HepG2 (cell line): ENCODE results near the gene USP9X. TPM values are rescaled to one million over a fixed set of nuclear protein-coding genes. Genes with fewer than 3 reads are reported as not detected.

Experiments
- ATAC-seq: fragments of 200-7000 bp; cut with Tn5 transposase; 3 replicates; pipeline ENCODE4 v1.9.1; 2020; ENCODE audit warnings: mild to moderate bottlenecking, moderate library complexity
- BruUV-seq: library from RNA; stranded (reverse); fragments of 400-500 nt; replicated peaks from 2 replicates; lab custom pipeline; 2021; lab: Mats Ljungman, UMichigan
- CTCF ChIA-PET: fragments of 300-600 bp; formaldehyde crosslinking; extraction: SDS; loops from one replicate; lab custom pipeline; 2021; ENCODE audit warnings: low total read pairs, inconsistent platforms, low intra/inter-chr PET ratio; lab: Yijun Ruan, JAX
- POLR2A ChIA-PET: fragments of 350-600 bp; sonication (Branson Sonifier 250); formaldehyde crosslinking; loops from one replicate; lab custom pipeline; 2020; ENCODE audit warnings: antibody characterized with exemption, inconsistent platforms; lab: Yijun Ruan, JAX
- DNase-seq: peaks from one replicate; pipeline ENCODE4 v3.0.0-alpha.2; 2015; ENCODE audit warnings: low spot score
- FAIRE-seq: peaks from 3 replicates; lab custom pipeline; 2011; peaks lifted over from hg19 to GRCh38; lab: Jason Lieb, UNC
- H2AFZ ChIP-seq: one replicate; pipeline ENCODE4 v1.6.1; 2011; ENCODE audit warnings: low read length, inconsistent platforms
- H3K27ac ChIP-seq: fragments of 300-600 bp; 3 replicates; pipeline ENCODE4 v1.8.0; 2011; ENCODE audit warnings: mixed run types, mild to moderate bottlenecking, mixed read lengths, low read length, inconsistent platforms; ENCODE audit not compliant: insufficient read depth; ENCODE audit errors: extremely low read length
- H3K27me3 ChIP-seq, 2 experiments: fragments of 200-600 bp in 1 of 2; 2 replicates in 1 of 2; 3 replicates in 1 of 2; pipeline versions ENCODE4 v1.6.0 to v1.8.0; 2011; ENCODE audit warnings: low read length in 2 of 2, mild to moderate bottlenecking in 2 of 2, moderate library complexity in 2 of 2, inconsistent platforms in 1 of 2; ENCODE audit not compliant: insufficient read depth in 2 of 2, control insufficient read depth in 1 of 2
- H3K36me3 ChIP-seq, 2 experiments: fragments of 200-600 bp in 1 of 2; replicated peaks in 1 of 2; 2 replicates in 1 of 2; 3 replicates in 1 of 2; pipeline versions ENCODE4 v1.5.1 to v1.8.0; 2011; ENCODE audit warnings: low read length in 2 of 2, inconsistent platforms in 1 of 2; ENCODE audit not compliant: insufficient read depth in 2 of 2, control insufficient read depth in 1 of 2
- H3K4me1 ChIP-seq: 2 replicates; pipeline ENCODE4 v1.5.1; 2012; ENCODE audit warnings: low read length, inconsistent platforms; ENCODE audit not compliant: insufficient read depth
- H3K4me2 ChIP-seq: 2 replicates; pipeline ENCODE4 v1.6.0; 2011; ENCODE audit warnings: low read depth, low read length, inconsistent platforms
- H3K4me3 ChIP-seq, 3 experiments: fragments of 200-600 bp in 1 of 3; sonication (generic), shearing (Covaris generic) in 1 of 3; replicated peaks in 1 of 3; 2 replicates each; pipeline ENCODE4 v1.5.1; 2011 to 2016; ENCODE audit warnings: low read length in 3 of 3, inconsistent platforms in 2 of 3, low read depth in 2 of 3, mild to moderate bottlenecking in 2 of 3, control low read depth in 1 of 3, mixed read lengths in 1 of 3; ENCODE audit not compliant: insufficient read depth in 1 of 3
- H3K79me2 ChIP-seq: one replicate; pipeline ENCODE4 v1.6.1; 2011; ENCODE audit warnings: low read length, inconsistent platforms; ENCODE audit not compliant: insufficient read depth
- H3K9ac ChIP-seq: 2 replicates; pipeline ENCODE4 v1.6.0; 2011; ENCODE audit warnings: mild to moderate bottlenecking, low read depth, low read length, inconsistent platforms; ENCODE audit not compliant: insufficient read depth
- H3K9me3 ChIP-seq: 2 replicates; pipeline ENCODE4 v1.5.1; 2012; ENCODE audit warnings: mild to moderate bottlenecking, low read length
- H4K20me1 ChIP-seq: 2 replicates; pipeline ENCODE4 v1.6.0; 2011; ENCODE audit warnings: inconsistent platforms, mild to moderate bottlenecking, low read length, moderate library complexity; ENCODE audit not compliant: insufficient read depth
- ARNTL ChIP-seq: sonication (generic); formaldehyde crosslinking; IDR thresholded peaks from 2 replicates; pipeline ENCODE4 v1.4.0; 2020; ENCODE audit warnings: mild to moderate bottlenecking, missing genetic modification reagents
- DNMT1 ChIP-seq: sonication (generic); formaldehyde crosslinking; IDR thresholded peaks from 2 replicates; pipeline ENCODE4 v1.5.1; 2020; ENCODE audit warnings: mild to moderate bottlenecking, missing genetic modification reagents
- GMEB1 ChIP-seq: sonication (generic); formaldehyde crosslinking; IDR thresholded peaks from 2 replicates; pipeline ENCODE4 v1.5.1; 2020; ENCODE audit warnings: missing genetic modification reagents, mild to moderate bottlenecking, borderline replicate concordance
- MAFK ChIP-seq, 2 experiments: IDR thresholded peaks in 1 of 2; conservative IDR thresholded peaks in 1 of 2; 2 replicates each; pipeline ENCODE4 v1.6.1; 2011; ENCODE audit warnings: improper control_type of control experiment in 2 of 2, low read length in 2 of 2
- MNT ChIP-seq: fragments of 450-650 bp; IDR thresholded peaks from 2 replicates; pipeline ENCODE4 v1.6.1; 2016
- RARG ChIP-seq: sonication (generic); formaldehyde crosslinking; IDR thresholded peaks from 2 replicates; pipeline ENCODE4 v1.4.0; 2020; ENCODE audit warnings: low read depth, mild to moderate bottlenecking, missing genetic modification reagents
- SP140L ChIP-seq: sonication (generic); formaldehyde crosslinking; IDR thresholded peaks from 2 replicates; pipeline ENCODE4 v1.4.0; 2020; ENCODE audit warnings: missing genetic modification reagents, borderline replicate concordance
- TBX3 ChIP-seq: fragments of 450-650 bp; IDR thresholded peaks from 2 replicates; pipeline ENCODE4 v1.6.1; 2017; ENCODE audit warnings: antibody characterized with exemption, mild to moderate bottlenecking, inconsistent platforms, borderline replicate concordance
- ZNF414 ChIP-seq: sonication (generic); formaldehyde crosslinking; IDR thresholded peaks from 2 replicates; pipeline ENCODE4 v1.5.0; 2020; ENCODE audit warnings: missing genetic modification reagents
- ZNF567 ChIP-seq: sonication (generic); formaldehyde crosslinking; IDR thresholded peaks from 2 replicates; pipeline ENCODE4 v1.8.1; 2023; ENCODE audit warnings: mild to moderate bottlenecking, missing genetic modification reagents, borderline replicate concordance
- WGBS: methylation state at CpG from one replicate; pipeline ENCODE4 v1.1.6; 2017; ENCODE audit warnings: low lambda C conversion rate; 5-methylcytosine and 5-hydroxymethylcytosine counted together
- in situ Hi-C: cut with HindIII; loops from 2 replicates; pipeline ENCODE4 v1.10.0; 2017; ENCODE audit warnings: low pct_unique_long_range_greater_than_20kb; ENCODE audit not compliant: extremely low pct_ligation_motif_present
- intact Hi-C: fragments of 100-400 bp; cut with micrococcal nuclease; formaldehyde crosslinking; loops from one replicate; pipeline ENCODE4 v1.10.0; 2022; ENCODE audit not compliant: unreplicated experiment
- polyA plus RNA-seq, 8 experiments: library from polyadenylated mRNA; depleted of rRNA in 3 of 8; stranded (reverse) in 7 of 8; unstranded in 1 of 8; fragments of >200 nt; fragmentation: Illumina TruSeq in 4 of 8; extraction: Trizol in 4 of 8; gene quantifications; 2 replicates each; pipeline versions ENCODE4 v1.2.1 to v1.2.3, GENCODE V29; 2011 to 2016; ENCODE audit warnings: low read depth in 4 of 8, missing spikeins in 1 of 8, mixed read lengths in 1 of 8; ENCODE audit not compliant: insufficient read depth in 1 of 8
- total RNA-seq, 5 experiments: library from RNA; depleted of rRNA; stranded (reverse); fragments of >200 nt; fragmentation: Illumina TruSeq; extraction: Trizol; gene quantifications; 2 replicates each; pipeline ENCODE4 v1.2.3, GENCODE V29; 2016; ENCODE audit warnings: low read depth in 1 of 5

Gene USP9X
- total and polyA plus RNA-seq, 2 of the 13 experiments (the other 11 are each of a cell fraction or from before 2014, with no cell fraction given): 22.2 to 40.5 TPM

- TF ChIP-seq MAFK (conservative IDR thresholded peaks at IDR 0.05 in 1 of 2, IDR thresholded peaks at IDR 0.05 in 1 of 2; ENCODE audit: low read length in 2 of 2) (no peak), DNMT1 (CRISPR knock-in tag) (no peak), ARNTL (CRISPR knock-in tag) (no peak), ZNF567 (no peak), GMEB1 (CRISPR knock-in tag) (no peak), TBX3 (no peak), RARG (CRISPR knock-in tag) (no peak), ZNF414 (CRISPR knock-in tag) (no peak), SP140L (CRISPR knock-in tag) (no peak), MNT (no peak)
- peaks cover 16% of the 10 kb centered on the region; the same call in 1 of the 2 replicates for H3K4me1 ChIP-seq
- in situ Hi-C loops: loop anchor here (10.0 kb wide), 1 partner anchor 115 kb away; no protein-coding TSS in a partner anchor
- H3K36me3 ChIP-seq: no peaks in the 10 kb centered on the region
- H3K27ac ChIP-seq: no peak overlapping the region
- H3K79me2 ChIP-seq: peaks cover 75% of the 10 kb centered on the region
- no peaks in the 10 kb centered on the region for H3K9me3 ChIP-seq
- intact Hi-C loops: no loop called here
- H4K20me1 ChIP-seq: peaks cover 58% of the 10 kb centered on the region
- ChIA-PET POLR2A (no interaction called here), CTCF (no interaction called here)
- ATAC-seq (no peak), DNase-seq (no peak), FAIRE-seq (no peak)
- H3K27me3 ChIP-seq: no peaks in the 10 kb centered on the region
- H2AFZ ChIP-seq: no peak overlapping the region
- H3K4me3 ChIP-seq: no peak overlapping the region
- H3K9ac ChIP-seq: no peak overlapping the region
- no TSS peak for BruUV-seq
- WGBS: 97% methylated on average over 6 of the region's 6 CpGs
- no peak overlapping the region for H3K4me2 ChIP-seq
Measured at GRCh38 chrX:41119803-41120202, 34.6 kb downstream of the USP9X start.
